Ovary (tissue), 9 donors: Measurements from ENCODE around the gene STYX. TPM values are rescaled to one million over a fixed set of nuclear protein-coding genes. Genes with fewer than 3 reads are reported as not detected.

Experiments
- DNase-seq, 5 donors: peaks; one replicate each; pipeline ENCODE4 v3.0.0-alpha.2; 2019 to 2020
- H3K27ac ChIP-seq, 2 donors: fragments of 200-600 bp; one replicate each; pipeline versions ENCODE4 v1.5.1 to v1.8.0; 2019 to 2022
- H3K27me3 ChIP-seq: fragments of 200-600 bp; one replicate; pipeline ENCODE4 v1.8.0; 2022
- H3K36me3 ChIP-seq: fragments of 200-600 bp; sonication (generic); one replicate; pipeline ENCODE4 v1.5.1; 2019
- H3K4me1 ChIP-seq: one replicate; pipeline ENCODE4 v1.8.1; 2013; ENCODE audit warnings: mild to moderate bottlenecking, moderate library complexity; ENCODE audit not compliant: insufficient read depth
- H3K4me3 ChIP-seq: fragments of 200-600 bp; sonication (generic); one replicate; pipeline ENCODE4 v1.5.1; 2017
- H3K9me3 ChIP-seq, 2 donors: fragments of 200-600 bp in 1 of 2; sonication (generic) in 1 of 2; one replicate each; pipeline versions ENCODE4 v1.5.1 to v1.8.1; 2013 to 2019; ENCODE audit warnings: mild to moderate bottlenecking in 1 of 2, moderate library complexity in 1 of 2
- EP300 ChIP-seq: sonication (generic); formaldehyde crosslinking; IDR thresholded peaks from one replicate; pipeline ENCODE4 v1.6.1; 2017; ENCODE audit warnings: antibody characterized with exemption
- POLR2A ChIP-seq: fragments of 450-650 bp; IDR thresholded peaks from one replicate; pipeline ENCODE4 v1.6.1; 2017; ENCODE audit warnings: antibody characterized with exemption, mild to moderate bottlenecking, moderate library complexity
- WGBS, 3 donors: extraction: QIAGEN DNeasy Blood & Tissue Kit in 1 of 3; methylation state at CpG; one replicate each; pipeline versions ENCODE4 v1.1.5 to v1.1.7; 2013 to 2017; 5-methylcytosine and 5-hydroxymethylcytosine counted together
- intact Hi-C, 4 donors: fragments of 100-400 bp; cut with DNase I; formaldehyde crosslinking; loops; one replicate each; pipeline versions ENCODE4 v1.11.0 to v1.15.1; 2022 to 2023
- polyA plus RNA-seq, 2 donors: library from polyadenylated mRNA; stranded (reverse); fragments of 200-250 nt in 1 of 2; fragments of 350-450 nt in 1 of 2; fragmentation: Illumina TruSeq in 1 of 2; extraction: RNeasy Lipid Tissue Mini Kit (QIAGEN cat#74804) in 1 of 2; gene quantifications; one replicate each; pipeline ENCODE4 v1.2.3, GENCODE V29; 2013 to 2014
- total RNA-seq, 7 donors: library from RNA; depleted of rRNA in 2 of 7; stranded (reverse); fragments of >200 nt in 2 of 7; fragmentation: NEBNext Ultra II Directional in 3 of 7; extraction: Animal tissue kit (Norgen Biotek cat#: 25700) in 3 of 7; gene quantifications; one replicate each; pipeline versions ENCODE4 v1.1.0 to v1.2.4, GENCODE V29; 2016 to 2023
- TF ChIP-seq, protein P1 (sequence below), 3 donors: fragments of 450-650 bp in 2 of 3; fragments of 200-600 bp in 1 of 3; IDR thresholded peaks; one replicate each; pipeline versions ENCODE4 v1.5.1 to v1.8.0; 2016 to 2022; ENCODE audit warnings: antibody characterized with exemption in 3 of 3, mild to moderate bottlenecking in 1 of 3
- donor health status: DM: no; HTN: no; CAD: no; lungs with moderate emphysema.
- donor health status: DM: no; HTN: no; CAD: no.
- donor health status: Bipolar disorder and iron deficiency.
- donor health status: DM: yes; HTN: yes; CAD: no.
- donor health status: DM: no; HTN: no; CAD: no.
- donor health status: DM: yes; HTN: yes; CAD: no.

The STYX gene
- total and polyA plus RNA-seq, 9 donors, result 8.1 to 16.4 (median 11.3) TPM

DNA sequence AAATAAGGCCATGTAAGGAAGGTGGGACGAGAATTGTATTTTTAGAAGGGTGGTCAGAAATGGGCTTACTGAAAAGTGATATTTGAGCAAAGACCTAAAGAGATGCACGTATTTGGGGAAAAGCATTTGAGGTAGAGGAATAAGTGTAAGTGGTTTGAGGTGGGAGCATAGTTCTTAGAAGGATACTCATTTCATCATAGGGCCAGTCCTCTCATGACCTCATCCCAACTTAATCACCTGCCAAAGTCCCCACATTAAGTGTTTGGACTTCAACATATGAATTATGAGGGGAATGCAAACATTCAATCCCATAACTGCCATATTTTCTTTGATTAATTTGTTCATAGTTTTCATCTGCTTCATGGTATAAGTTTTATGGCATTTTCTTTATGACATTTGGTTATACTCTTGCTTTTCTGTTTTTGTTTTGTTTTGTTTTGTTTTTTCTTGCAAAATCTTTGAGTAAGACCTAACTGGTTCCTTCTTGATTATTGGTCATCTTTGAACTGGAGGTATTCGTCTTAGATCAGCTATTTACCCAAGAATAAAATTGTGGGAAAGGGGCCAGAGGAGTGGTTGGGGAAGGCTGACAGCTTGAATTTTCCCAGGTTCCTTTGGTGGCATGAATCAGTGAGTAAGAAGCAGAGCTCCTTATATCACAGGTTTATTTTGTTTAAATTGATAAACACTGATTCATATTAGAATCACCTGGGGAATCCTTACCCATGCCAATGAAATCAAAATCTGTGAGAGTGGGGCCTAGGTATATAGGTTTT lies 37.3 kb downstream of the STYX start:
- H3K36me3 ChIP-seq, result no peaks in the 10 kb centered on the region

DNA sequence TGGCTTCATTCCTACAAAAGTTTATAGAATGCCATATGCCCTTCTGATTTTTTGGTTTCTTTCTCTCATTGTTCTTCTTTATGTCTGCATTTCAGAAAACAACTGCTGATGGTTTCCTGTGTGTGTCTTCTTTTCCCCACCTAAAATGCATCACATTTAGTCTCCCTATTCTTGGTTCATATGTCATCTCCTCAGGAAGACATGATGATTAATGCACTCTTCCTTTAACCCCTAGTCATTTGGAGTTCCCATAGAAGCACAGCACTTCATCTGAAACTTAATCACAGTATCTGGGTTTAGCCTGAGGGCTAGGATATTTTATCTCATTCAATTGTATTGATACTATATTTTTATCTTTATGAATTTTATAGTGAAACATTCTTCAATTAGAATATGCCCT lies 39.9 kb downstream of the STYX start:
- DNase-seq, result no peak
- intact Hi-C loops, result no loop called here
- H3K36me3 ChIP-seq, result no peaks in the 10 kb centered on the region
- TF ChIP-seq EP300, result no peak
- TF ChIP-seq, protein P1, sequence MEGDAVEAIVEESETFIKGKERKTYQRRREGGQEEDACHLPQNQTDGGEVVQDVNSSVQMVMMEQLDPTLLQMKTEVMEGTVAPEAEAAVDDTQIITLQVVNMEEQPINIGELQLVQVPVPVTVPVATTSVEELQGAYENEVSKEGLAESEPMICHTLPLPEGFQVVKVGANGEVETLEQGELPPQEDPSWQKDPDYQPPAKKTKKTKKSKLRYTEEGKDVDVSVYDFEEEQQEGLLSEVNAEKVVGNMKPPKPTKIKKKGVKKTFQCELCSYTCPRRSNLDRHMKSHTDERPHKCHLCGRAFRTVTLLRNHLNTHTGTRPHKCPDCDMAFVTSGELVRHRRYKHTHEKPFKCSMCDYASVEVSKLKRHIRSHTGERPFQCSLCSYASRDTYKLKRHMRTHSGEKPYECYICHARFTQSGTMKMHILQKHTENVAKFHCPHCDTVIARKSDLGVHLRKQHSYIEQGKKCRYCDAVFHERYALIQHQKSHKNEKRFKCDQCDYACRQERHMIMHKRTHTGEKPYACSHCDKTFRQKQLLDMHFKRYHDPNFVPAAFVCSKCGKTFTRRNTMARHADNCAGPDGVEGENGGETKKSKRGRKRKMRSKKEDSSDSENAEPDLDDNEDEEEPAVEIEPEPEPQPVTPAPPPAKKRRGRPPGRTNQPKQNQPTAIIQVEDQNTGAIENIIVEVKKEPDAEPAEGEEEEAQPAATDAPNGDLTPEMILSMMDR (IDR thresholded peaks at IDR 0.05), result no peak
- TF ChIP-seq POLR2A, result no peak
- no peak overlapping the region for H3K27ac ChIP-seq
- no peaks in the 10 kb centered on the region for H3K9me3 ChIP-seq
- no peak overlapping the region for H3K4me3 ChIP-seq
- no peaks in the 10 kb centered on the region for H3K27me3 ChIP-seq
- peaks cover 3% of the 10 kb centered on the region for H3K4me1 ChIP-seq

More for the DNA sequence above, 37.3 kb downstream of the STYX start:
- intact Hi-C loops, result no loop called here
- no peak for DNase-seq
- no peak overlapping the region for H3K4me3 ChIP-seq
- H3K27ac ChIP-seq, result no peak overlapping the region
- 48 to 73% (median 58%) methylated on average over 3 of the region's 3 CpGs for WGBS, 3 donors
- no peaks in the 10 kb centered on the region for H3K27me3 ChIP-seq
- H3K9me3 ChIP-seq, result no peaks in the 10 kb centered on the region
- TF ChIP-seq POLR2A (no peak), EP300 (no peak)
- TF ChIP-seq, protein P1 (IDR thresholded peaks at IDR 0.05), result no peak
- peaks cover 3% of the 10 kb centered on the region for H3K4me1 ChIP-seq

DNA sequence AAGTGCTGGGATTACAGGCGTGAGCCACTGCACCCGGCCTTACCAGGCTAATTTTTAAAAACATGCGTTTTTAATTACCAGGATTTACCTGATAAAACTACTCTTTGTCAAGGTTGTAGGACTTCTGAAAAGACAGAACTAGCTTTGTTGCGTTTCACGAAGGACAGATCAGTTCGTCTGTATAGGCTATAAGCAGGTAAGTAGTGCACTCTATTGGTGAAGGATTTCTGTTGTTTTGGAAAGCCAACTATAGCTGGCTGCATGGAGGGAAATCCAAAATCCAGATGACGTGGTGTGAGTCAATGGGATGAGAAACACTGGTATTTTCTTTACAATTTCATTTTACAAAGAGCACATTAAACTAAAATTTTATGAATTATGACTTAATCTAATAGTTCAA lies 46.9 kb downstream of the STYX start:
- Histone ChIP-seq H3K4me3 (no peak overlapping the region), H3K27ac (no peak overlapping the region), H3K4me1 (no peaks in the 10 kb centered on the region), H3K27me3 (no peaks in the 10 kb centered on the region), H3K9me3 (no peaks in the 10 kb centered on the region), H3K36me3 (no peaks in the 10 kb centered on the region)
- TF ChIP-seq, protein P1 (IDR thresholded peaks at IDR 0.05), result no peak
- no peak for TF ChIP-seq POLR2A
- TF ChIP-seq EP300, result no peak
- intact Hi-C loops, result no loop called here
- WGBS, 3 donors, result 85 to 89% (median 85%) methylated on average over 7 of the region's 7 CpGs
- no peak for DNase-seq

DNA sequence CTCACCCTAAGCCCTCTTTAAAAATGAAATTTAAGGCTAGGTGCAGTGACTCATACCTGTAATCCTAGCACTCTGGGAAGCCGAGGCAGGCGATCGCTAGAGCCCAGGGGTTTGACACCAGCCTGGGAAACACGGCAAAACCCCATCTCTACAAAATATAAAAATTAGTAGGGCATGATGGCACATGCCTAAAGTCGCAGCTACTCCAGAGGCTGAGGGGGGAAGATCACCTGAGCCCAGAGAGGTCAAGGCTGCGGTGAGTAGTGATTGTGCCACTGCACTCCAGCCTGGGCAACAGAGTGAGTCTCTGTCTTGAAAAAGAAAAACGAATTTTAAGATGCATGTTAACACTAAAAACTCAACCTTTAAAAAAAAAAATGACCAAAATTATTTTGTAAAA lies 48.7 kb downstream of the STYX start:
- TF ChIP-seq, protein P1 (IDR thresholded peaks at IDR 0.05), result no peak
- TF ChIP-seq EP300, result no peak
- no peak for TF ChIP-seq POLR2A
- no peak for DNase-seq

More for the DNA sequence above, 48.7 kb downstream of the STYX start:
- Histone ChIP-seq H3K36me3 (no peaks in the 10 kb centered on the region), H3K9me3 (no peaks in the 10 kb centered on the region), H3K4me3 (no peak overlapping the region), H3K27me3 (no peaks in the 10 kb centered on the region), H3K4me1 (no peaks in the 10 kb centered on the region), H3K27ac (no peak overlapping the region)
- 83 to 90% (median 85%) methylated on average over 7 of the region's 7 CpGs for WGBS, 3 donors
- intact Hi-C loops, result no loop called here
